Measurements from ENCODE around the gene PDPR.
"Not testable (repeated sequence)": the region's sequence is repeated elsewhere in the genome, so short reads cannot be mapped to it uniquely, and the experiment has no call there.

The PDPR gene

GRCh38 chr16:70203508-70203907 is 89.4 kb downstream of the PDPR start:
- H3K4me3 ChIP-seq (ENCODE audit: low read depth, low read length); DNase-seq (ENCODE audit: low read depth): not testable (repeated sequence)

GRCh38 chr16:70204010-70204409 is 89.9 kb downstream of the PDPR start:
- DNase-seq (ENCODE audit: low read depth); H3K4me3 ChIP-seq (ENCODE audit: low read depth, low read length): not testable (repeated sequence)

GRCh38 chr16:70204668-70205405 is 90.7 kb downstream of the PDPR start:
- not testable (repeated sequence) for DNase-seq (ENCODE audit: low read depth); H3K4me3 ChIP-seq (ENCODE audit: low read depth, low read length)

- not testable (repeated sequence) for DNase-seq (ENCODE audit: low read depth); H3K4me3 ChIP-seq (ENCODE audit: low read depth, low read length)
These were observed 92.2 kb downstream of the PDPR start for GRCh38 chr16:70206382-70206781.

Data from NB4 (cell line).